Measurements from ENCODE around the gene FXYD5. TPM values are rescaled to one million over a fixed set of nuclear protein-coding genes. Genes with fewer than 3 reads are reported as not detected.

Gene FXYD5
- total and polyA plus RNA-seq, 9 donors, result 13.3 to 28.1 (median 20.0) TPM

- peaks cover 5% of the 10 kb centered on the region for H3K27me3 ChIP-seq (ENCODE audit: control insufficient read depth, insufficient read depth, low read length)
- H3K27ac ChIP-seq (ENCODE audit: low read length), result no peak overlapping the region
- H3K9me3 ChIP-seq (replicated peaks; ENCODE audit: control insufficient read depth, low read depth, low read length), result no peaks in the 10 kb centered on the region
- 56% methylated on average over 8 of the region's 9 CpGs for WGBS (ENCODE audit: insufficient coverage)
- no peak for DNase-seq
- H3K36me3 ChIP-seq (ENCODE audit: control insufficient read depth, insufficient read depth, low read length), result peaks cover 5% of the 10 kb centered on the region
- H3K4me3 ChIP-seq (ENCODE audit: low read length), result no peak overlapping the region
- H3K4me1 ChIP-seq (ENCODE audit: control insufficient read depth, insufficient read depth, low read length), result peaks cover 61% of the 10 kb centered on the region
Measured at GRCh38 chr19:35136977-35137702, 17.4 kb upstream of the FXYD5 start.

- H3K36me3 ChIP-seq (ENCODE audit: control insufficient read depth, insufficient read depth, low read length), result peaks cover 5% of the 10 kb centered on the region
- peak; percentile 94 for DNase-seq
- peak within 1 kb of the TSS; percentile 92 for H3K27ac ChIP-seq (ENCODE audit: low read length)
- WGBS (ENCODE audit: insufficient coverage), result no CpG with 5 or more reads among the region's 18 CpGs
- H3K4me3 ChIP-seq (ENCODE audit: low read length), result peak within 1 kb of the TSS; percentile 52
- no peaks in the 10 kb centered on the region for H3K9me3 ChIP-seq (replicated peaks; ENCODE audit: control insufficient read depth, low read depth, low read length)
- H3K4me1 ChIP-seq (ENCODE audit: control insufficient read depth, insufficient read depth, low read length), result peaks cover 72% of the 10 kb centered on the region
- peaks cover 13% of the 10 kb centered on the region for H3K27me3 ChIP-seq (ENCODE audit: control insufficient read depth, insufficient read depth, low read length)
Measured at GRCh38 chr19:35138305-35138892, 16.1 kb upstream of the FXYD5 start, which contains the start of gene FXYD1. Gene FXYD1 (plus strand): TSS chr19:35138824. CDS start chr19:35140080, 1,256 bp downstream.

- peak; percentile 36 for DNase-seq
- H3K4me3 ChIP-seq (ENCODE audit: low read length), result peak overlapping the region; percentile 52
- peak overlapping the region; percentile 92 for H3K27ac ChIP-seq (ENCODE audit: low read length)
- H3K36me3 ChIP-seq (ENCODE audit: control insufficient read depth, insufficient read depth, low read length), result peaks cover 5% of the 10 kb centered on the region
- WGBS (ENCODE audit: insufficient coverage), result 53% methylated on average over 8 of the region's 12 CpGs
- peaks cover 67% of the 10 kb centered on the region for H3K4me1 ChIP-seq (ENCODE audit: control insufficient read depth, insufficient read depth, low read length)
- no peaks in the 10 kb centered on the region for H3K9me3 ChIP-seq (replicated peaks; ENCODE audit: control insufficient read depth, low read depth, low read length)
- H3K27me3 ChIP-seq (ENCODE audit: control insufficient read depth, insufficient read depth, low read length), result peaks cover 29% of the 10 kb centered on the region
Measured at GRCh38 chr19:35140207-35140961, 14.2 kb upstream of the FXYD5 start.

GRCh38 chr19:35140962-35141836 lies 13.3 kb upstream of the FXYD5 start:
- H3K27ac ChIP-seq (ENCODE audit: low read length), result peak overlapping the region; percentile 35
- H3K9me3 ChIP-seq (replicated peaks; ENCODE audit: control insufficient read depth, low read depth, low read length), result no peaks in the 10 kb centered on the region
- H3K4me1 ChIP-seq (ENCODE audit: control insufficient read depth, insufficient read depth, low read length), result peaks cover 61% of the 10 kb centered on the region
- DNase-seq, result peak; percentile 87
- WGBS (ENCODE audit: insufficient coverage), result 15% methylated on average over 20 of the region's 48 CpGs
- H3K4me3 ChIP-seq (ENCODE audit: low read length), result no peak overlapping the region
- peaks cover 5% of the 10 kb centered on the region for H3K36me3 ChIP-seq (ENCODE audit: control insufficient read depth, insufficient read depth, low read length)
- H3K27me3 ChIP-seq (ENCODE audit: control insufficient read depth, insufficient read depth, low read length), result peaks cover 29% of the 10 kb centered on the region

- 0% methylated on average over 2 of the region's 21 CpGs for WGBS (ENCODE audit: insufficient coverage)
- Histone ChIP-seq H3K4me1 (ENCODE audit: control insufficient read depth, insufficient read depth, low read length) (peaks cover 55% of the 10 kb centered on the region), H3K4me3 (ENCODE audit: low read length) (no peak overlapping the region), H3K27me3 (ENCODE audit: control insufficient read depth, insufficient read depth, low read length) (peaks cover 29% of the 10 kb centered on the region), H3K36me3 (ENCODE audit: control insufficient read depth, insufficient read depth, low read length) (peaks cover 5% of the 10 kb centered on the region), H3K9me3 (replicated peaks; ENCODE audit: control insufficient read depth, low read depth, low read length) (no peaks in the 10 kb centered on the region), H3K27ac (ENCODE audit: low read length) (no peak overlapping the region)
- DNase-seq, result peak; percentile 39
Measured at GRCh38 chr19:35141837-35142605, 12.5 kb upstream of the FXYD5 start.

- no peaks in the 10 kb centered on the region for H3K9me3 ChIP-seq (replicated peaks; ENCODE audit: control insufficient read depth, low read depth, low read length)
- peak; percentile 55 for DNase-seq
- no peak overlapping the region for H3K27ac ChIP-seq (ENCODE audit: low read length)
- peaks cover 51% of the 10 kb centered on the region for H3K4me1 ChIP-seq (ENCODE audit: control insufficient read depth, insufficient read depth, low read length)
- WGBS (ENCODE audit: insufficient coverage), result 0% methylated on average over 9 of the region's 46 CpGs
- H3K4me3 ChIP-seq (ENCODE audit: low read length), result no peak overlapping the region
- peaks cover 5% of the 10 kb centered on the region for H3K36me3 ChIP-seq (ENCODE audit: control insufficient read depth, insufficient read depth, low read length)
- H3K27me3 ChIP-seq (ENCODE audit: control insufficient read depth, insufficient read depth, low read length), result peaks cover 29% of the 10 kb centered on the region
Measured at GRCh38 chr19:35142606-35143230, 11.8 kb upstream of the FXYD5 start.

- DNase-seq, result peak; percentile 25
- WGBS (ENCODE audit: insufficient coverage), result 7% methylated on average over 16 of the region's 31 CpGs
- Histone ChIP-seq H3K36me3 (ENCODE audit: control insufficient read depth, insufficient read depth, low read length) (peaks cover 5% of the 10 kb centered on the region), H3K4me1 (ENCODE audit: control insufficient read depth, insufficient read depth, low read length) (peaks cover 45% of the 10 kb centered on the region), H3K9me3 (replicated peaks; ENCODE audit: control insufficient read depth, low read depth, low read length) (no peaks in the 10 kb centered on the region), H3K4me3 (ENCODE audit: low read length) (no peak within 1 kb of the TSS), H3K27me3 (ENCODE audit: control insufficient read depth, insufficient read depth, low read length) (peaks cover 29% of the 10 kb centered on the region), H3K27ac (ENCODE audit: low read length) (no peak within 1 kb of the TSS)
Measured at GRCh38 chr19:35143231-35143715, 11.3 kb upstream of the FXYD5 start, which contains the start of gene FXYD7. Gene FXYD7 (plus strand): TSS chr19:35143255. CDS start chr19:35143334, 79 bp downstream.

- Histone ChIP-seq H3K4me3 (ENCODE audit: low read length) (no peak overlapping the region), H3K27me3 (ENCODE audit: control insufficient read depth, insufficient read depth, low read length) (peaks cover 29% of the 10 kb centered on the region)
- WGBS (ENCODE audit: insufficient coverage), result 39% methylated on average over 3 of the region's 3 CpGs
Measured at GRCh38 chr19:35143818-35144217, 10.7 kb upstream of the FXYD5 start.

GRCh38 chr19:35144259-35144599 lies 10.3 kb upstream of the FXYD5 start:
- no peak for DNase-seq
- Histone ChIP-seq H3K36me3 (ENCODE audit: control insufficient read depth, insufficient read depth, low read length) (peaks cover 5% of the 10 kb centered on the region), H3K4me1 (ENCODE audit: control insufficient read depth, insufficient read depth, low read length) (peaks cover 42% of the 10 kb centered on the region), H3K27ac (ENCODE audit: low read length) (no peak overlapping the region), H3K27me3 (ENCODE audit: control insufficient read depth, insufficient read depth, low read length) (peaks cover 29% of the 10 kb centered on the region), H3K4me3 (ENCODE audit: low read length) (no peak overlapping the region), H3K9me3 (replicated peaks; ENCODE audit: control insufficient read depth, low read depth, low read length) (no peaks in the 10 kb centered on the region)
- 19% methylated on average over 2 of the region's 6 CpGs for WGBS (ENCODE audit: insufficient coverage)

More at GRCh38 chr19:35143818-35144217, 10.7 kb upstream of the FXYD5 start:
- Histone ChIP-seq H3K36me3 (ENCODE audit: control insufficient read depth, insufficient read depth, low read length) (peaks cover 5% of the 10 kb centered on the region), H3K9me3 (replicated peaks; ENCODE audit: control insufficient read depth, low read depth, low read length) (no peaks in the 10 kb centered on the region), H3K27ac (ENCODE audit: low read length) (no peak overlapping the region), H3K4me1 (ENCODE audit: control insufficient read depth, insufficient read depth, low read length) (peaks cover 43% of the 10 kb centered on the region)
- DNase-seq, result no peak

Data from muscle of leg (tissue), 11 donors.